HG03442 (cell line): ENCODE data around the gene ZNF334.
A peak's percentile ranks its signal among the peaks of the same experiment; 100 is the strongest.

ENCODE experiments used
- ATAC-seq: cut with Tn5 transposase; IDR thresholded peaks from one replicate; pipeline ENCODE4 v1.9.1; 2021; ENCODE audit warnings: mild to moderate bottlenecking, moderate library complexity; ENCODE audit not compliant: unreplicated experiment

Gene ZNF334

DNA sequence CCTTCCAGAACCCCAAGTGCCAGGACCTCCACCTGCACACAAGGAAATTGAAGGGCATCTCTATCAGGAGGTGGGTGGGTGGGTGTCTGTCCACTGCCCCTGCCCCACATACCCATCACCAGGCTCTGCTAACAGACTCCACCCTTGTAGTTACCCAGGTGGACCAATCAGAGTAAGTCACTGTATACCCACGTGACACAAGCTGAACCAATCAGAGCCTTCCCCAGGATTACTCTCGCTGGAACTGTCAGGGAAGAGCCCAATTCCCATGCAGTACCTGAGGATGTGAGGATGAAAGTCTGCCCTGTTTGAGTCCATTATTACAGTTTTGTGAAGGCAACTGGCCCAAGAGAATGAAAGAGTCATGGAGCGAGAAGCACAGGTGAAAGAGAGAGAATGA lies 32.9 kb upstream of the ZNF334 start:
- no peak for ATAC-seq

DNA sequence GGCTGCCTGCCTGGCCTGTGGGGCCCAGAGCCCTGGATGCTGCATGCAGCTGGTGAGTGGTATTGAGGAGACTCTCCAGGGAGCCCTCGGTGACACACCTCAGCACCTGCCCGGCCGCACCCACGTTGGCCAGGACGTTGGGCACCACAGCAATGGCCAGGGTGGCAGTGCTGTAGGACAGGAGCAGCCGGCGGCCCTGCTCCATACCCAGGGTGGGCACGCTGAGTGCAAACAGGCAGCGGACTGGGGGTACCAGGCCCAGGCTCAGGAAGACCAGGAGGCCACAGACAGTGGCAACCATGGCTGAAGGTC lies 32.4 kb upstream of the ZNF334 start:
- no peak for ATAC-seq

DNA sequence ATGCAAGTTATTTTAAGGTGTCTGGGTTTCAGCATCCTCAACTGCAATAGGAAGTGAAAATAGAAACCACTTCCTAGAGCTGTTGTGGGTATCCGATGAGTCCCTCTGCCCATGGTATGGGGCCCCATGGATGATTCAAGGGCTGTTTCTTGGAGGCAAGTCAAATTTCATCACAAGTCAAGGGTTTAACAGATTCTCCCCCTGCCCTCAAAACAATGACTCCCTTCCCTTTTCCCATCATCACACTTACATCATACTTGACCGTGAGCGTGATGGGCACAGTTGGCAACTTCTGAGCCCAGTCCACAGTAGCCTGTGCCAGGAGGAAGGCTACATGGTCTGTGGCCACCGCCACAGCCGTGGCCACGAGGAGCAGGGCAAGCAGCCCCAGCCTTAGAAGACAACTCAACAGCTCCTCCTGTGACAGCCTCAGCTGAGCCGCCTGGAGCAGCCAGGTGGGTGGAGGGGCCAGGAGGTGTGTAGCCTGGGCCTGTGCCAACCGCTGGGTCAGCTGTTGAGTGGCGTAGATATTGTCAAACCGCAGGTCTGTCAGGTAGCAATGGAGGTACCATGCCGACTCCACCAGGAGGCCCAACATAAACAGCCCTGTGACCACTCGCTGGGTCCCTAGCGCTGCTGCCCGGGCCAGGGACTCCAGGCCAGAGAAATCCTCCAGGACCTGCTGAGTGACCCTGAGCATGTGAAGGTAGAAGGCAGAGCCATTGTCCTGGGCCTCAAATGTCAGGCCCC lies 31.9 kb upstream of the ZNF334 start:
- ATAC-seq: no peak

- no peak for ATAC-seq
Measured at GRCh38 chr20:46544576-46544975, 31.2 kb upstream of the ZNF334 start.

DNA sequence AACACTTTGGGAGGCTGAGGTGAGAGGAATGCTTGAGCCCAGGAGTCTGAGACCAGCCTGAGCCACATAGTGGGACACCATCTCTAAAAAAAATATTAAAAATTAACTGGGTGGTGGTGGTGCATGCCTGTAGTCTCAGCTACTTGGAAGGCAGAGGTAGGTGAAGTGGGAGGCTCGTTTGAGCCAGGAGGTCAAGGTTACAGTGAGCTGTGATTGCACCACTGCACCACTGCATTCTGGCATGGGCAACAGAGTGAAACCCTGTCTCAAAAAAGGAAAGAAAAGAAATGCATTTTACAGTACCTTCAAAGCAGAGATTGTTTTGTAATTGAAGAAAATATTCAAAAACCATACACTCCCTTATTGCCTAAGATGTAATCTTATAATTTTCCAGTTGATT lies 30.6 kb upstream of the ZNF334 start:
- no peak for ATAC-seq

DNA sequence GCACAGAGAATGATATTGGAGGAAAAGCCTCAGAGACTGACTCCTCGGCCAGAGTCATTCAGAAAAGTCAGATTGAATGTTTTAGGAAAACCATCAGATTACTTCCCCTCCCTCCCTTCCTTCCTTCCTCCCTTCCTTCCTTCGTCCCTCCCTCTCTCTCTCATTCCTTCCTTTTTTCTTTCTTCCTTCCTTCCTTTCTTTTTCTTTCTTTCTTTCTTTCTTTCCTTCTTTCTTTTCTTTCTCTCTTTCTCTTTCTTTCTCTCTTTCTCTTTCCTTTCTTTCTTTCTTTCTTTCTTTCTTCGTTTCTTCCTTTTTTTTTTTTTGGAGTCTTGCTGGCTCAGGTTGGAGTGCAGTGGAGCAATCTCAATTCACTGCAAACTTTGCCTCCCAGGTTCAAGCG lies 29.7 kb upstream of the ZNF334 start:
- no peak for ATAC-seq

- no peak for ATAC-seq
Measured at GRCh38 chr20:46541229-46541935, 28.0 kb upstream of the ZNF334 start.

DNA sequence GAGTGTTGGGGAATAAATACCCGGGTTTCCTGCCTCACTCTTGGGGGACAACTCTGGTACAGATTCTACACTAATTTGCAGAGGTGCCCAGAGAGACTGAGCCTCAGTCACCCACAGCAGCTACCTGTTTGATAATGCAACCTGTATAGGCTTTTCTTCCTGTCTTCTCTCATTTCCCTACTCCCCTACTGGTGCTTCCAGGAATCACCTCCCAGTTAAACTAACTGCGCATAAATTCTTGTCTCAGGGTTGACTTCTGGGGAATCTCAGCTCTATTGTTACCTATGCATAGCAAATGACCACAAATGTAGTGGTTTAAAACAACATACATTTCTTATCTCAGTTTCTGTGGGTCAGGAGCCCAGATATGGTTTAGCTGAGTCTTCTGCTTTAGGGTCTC lies 25.8 kb upstream of the ZNF334 start:
- no peak for ATAC-seq

DNA sequence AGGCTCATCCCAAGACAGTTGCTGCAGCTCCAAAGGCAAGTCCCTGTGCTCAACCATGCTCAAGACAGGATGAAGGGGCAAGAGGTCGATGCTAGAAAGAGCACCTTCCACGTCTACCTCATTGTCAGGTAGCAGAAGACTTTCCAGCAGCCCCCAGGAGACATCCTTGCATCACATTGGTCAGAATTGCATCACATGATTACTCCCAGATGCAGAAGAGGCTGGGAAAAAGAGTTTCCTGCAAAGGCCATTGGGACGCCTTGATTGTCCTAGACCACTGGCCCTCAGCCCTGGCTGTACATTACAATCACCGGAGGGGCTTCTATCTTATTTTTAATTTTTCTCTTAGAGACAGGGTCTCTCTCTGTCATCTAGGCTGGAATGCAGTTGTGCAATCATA lies 17.3 kb upstream of the ZNF334 start:
- no peak for ATAC-seq

DNA sequence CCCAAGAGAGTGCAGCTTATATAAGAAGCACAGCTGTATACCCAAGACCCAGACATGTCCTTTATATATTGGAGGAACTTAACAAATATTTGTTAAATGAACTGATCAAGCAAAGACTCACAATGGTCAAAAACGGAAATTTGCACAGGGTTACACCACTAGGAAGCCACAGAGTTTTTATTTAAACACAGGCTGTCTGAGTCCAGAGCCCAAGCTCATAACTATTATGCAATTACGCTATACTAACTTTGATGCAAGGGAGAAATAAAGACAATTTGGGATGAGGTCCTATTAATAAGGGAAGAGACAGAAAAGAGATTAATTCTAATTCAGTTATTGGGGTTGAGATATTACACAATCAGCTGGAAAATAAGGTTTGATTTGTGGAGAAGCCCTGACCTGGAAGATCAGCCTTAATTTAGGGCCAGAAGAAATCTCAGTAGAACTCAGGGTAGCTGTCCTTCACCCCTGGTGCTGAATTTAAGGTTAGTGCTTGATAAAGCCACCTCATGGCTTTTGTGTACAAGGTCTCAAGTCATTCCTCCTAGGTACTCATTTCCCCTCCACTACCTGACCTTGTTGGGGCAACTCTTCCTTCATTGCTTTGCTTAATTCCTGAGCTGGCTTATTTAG lies 10.5 kb upstream of the ZNF334 start:
- ATAC-seq: no peak

GRCh38 chr20:46523108-46523507 lies 9.7 kb upstream of the ZNF334 start:
- ATAC-seq: no peak

DNA sequence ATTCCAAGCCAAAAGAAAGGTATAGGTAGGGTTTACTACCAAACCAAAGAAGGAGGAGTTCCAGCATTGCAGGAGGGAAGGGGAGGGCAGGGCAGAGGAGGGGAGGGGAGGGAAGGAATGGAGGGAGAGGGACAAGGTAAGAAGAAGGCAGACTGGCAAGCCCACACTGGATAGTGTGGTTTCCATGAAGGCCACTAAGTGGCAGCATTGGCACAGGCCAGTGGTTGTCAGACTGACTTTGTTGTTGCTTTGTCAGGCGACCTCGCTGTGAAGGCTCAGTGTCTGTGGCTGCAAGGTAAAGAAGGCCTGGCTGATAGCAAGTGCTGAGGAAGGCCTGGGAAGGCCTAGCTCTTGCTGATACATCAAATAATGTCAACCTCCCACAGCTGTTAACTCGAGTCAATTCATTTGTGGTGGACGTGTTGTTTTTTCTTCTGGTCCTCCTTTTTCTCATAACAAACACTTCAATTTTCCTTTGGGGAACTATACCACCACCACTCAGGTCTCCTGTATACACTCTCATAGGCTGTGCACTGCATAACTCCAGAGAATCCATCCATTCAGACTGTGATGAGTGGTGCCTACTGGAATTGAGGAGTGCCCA lies 7.7 kb upstream of the ZNF334 start:
- peak; percentile 43 for ATAC-seq

- no peak for ATAC-seq
Measured at GRCh38 chr20:46520540-46520939, 7.2 kb upstream of the ZNF334 start.

GRCh38 chr20:46519471-46520068 lies 6.2 kb upstream of the ZNF334 start:
- ATAC-seq: no peak

GRCh38 chr20:46509523-46509922 lies 3.8 kb downstream of the ZNF334 start:
- ATAC-seq: no peak

GRCh38 chr20:46507760-46508407 lies 5.5 kb downstream of the ZNF334 start:
- ATAC-seq: no peak

- no peak for ATAC-seq
Measured at GRCh38 chr20:46505506-46505905, 7.9 kb downstream of the ZNF334 start.

DNA sequence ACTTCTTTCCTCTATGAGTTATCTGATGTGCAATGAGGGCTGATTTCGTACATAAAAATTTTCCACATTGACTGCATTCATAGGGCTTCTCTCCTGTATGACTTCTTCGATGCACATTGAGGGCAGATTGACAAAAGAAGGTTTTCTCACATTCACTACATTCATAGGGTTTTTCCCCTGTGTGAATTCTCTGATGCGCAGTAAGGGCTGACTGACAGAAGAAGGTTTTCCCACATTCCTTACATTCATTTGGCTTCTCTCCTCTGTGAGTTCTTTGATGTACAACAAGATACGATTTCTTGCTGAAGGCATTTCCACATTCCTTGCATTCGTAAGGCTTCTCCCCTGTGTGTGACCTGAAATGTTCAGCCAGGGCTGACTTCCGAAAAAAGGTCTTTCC lies 11.4 kb downstream of the ZNF334 start:
- no peak for ATAC-seq

DNA sequence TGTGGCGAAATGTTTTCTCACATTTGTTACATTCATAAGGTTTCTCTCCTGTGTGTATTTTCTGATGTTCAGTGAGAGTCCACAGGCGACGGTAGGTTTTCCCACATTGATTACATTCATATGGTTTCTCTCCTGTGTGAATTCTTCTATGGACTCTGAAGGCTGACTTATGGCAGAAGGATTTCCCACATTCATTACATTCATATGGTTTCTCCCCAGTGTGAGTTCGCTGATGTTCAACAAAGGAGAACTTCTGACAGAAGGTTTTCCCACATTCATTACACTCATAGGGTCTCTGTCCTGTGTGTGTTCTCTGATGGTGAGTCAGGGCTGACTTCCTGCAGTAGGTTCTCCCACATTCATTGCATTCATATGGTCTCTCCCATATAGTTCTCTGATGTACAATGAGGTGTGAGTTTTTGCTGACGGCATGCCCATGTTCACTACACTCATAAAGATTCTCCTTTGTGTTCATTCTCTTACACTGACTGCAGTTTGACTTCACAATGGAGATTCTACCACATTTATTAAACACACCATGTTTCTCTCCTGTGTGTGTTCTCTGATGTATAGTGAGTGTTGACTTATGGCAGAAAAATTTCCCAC lies 11.9 kb downstream of the ZNF334 start:
- no peak for ATAC-seq

DNA sequence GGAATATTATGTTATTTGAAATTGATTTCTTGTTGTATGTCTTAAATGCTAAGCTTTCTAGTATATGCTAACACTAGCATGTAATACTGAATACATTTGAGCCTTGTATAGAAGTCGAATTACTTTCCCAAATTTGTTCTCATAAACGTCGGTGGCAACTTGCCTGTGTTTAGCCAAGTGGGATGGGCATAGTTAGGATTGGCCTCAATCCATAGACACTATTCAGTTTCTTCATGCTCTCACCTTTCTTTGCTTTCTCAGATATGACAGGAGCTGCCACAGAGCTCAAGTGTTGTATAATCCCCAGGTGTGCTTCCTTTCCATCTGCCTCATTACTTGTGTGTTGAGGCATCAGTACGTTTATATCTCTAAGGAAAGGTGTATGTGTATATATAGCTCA lies 19.3 kb downstream of the ZNF334 start:
- ATAC-seq: no peak

- ATAC-seq: no peak
Measured at GRCh38 chr20:46491354-46491753, 22.0 kb downstream of the ZNF334 start.
